Psoas muscle (tissue), 8 donors: ENCODE data around the gene PFDN2. TPM values are rescaled to one million over a fixed set of nuclear protein-coding genes. Genes with fewer than 3 reads are reported as not detected.

Source experiments
- ATAC-seq, 4 donors: fragments of 200-7000 bp; cut with Tn5 transposase; one replicate each; pipeline ENCODE4 v1.9.1; 2020; ENCODE audit warnings: moderate library complexity in 3 of 4, mild to moderate bottlenecking in 2 of 4
- DNase-seq, 2 donors: peaks; one replicate each; pipeline ENCODE4 v3.0.0-alpha.2; 2020
- H3K27ac ChIP-seq: fragments of 200-600 bp; one replicate; pipeline ENCODE4 v1.8.0; 2022
- H3K27me3 ChIP-seq, 3 donors: fragments of 200-600 bp in 1 of 3; one replicate each; pipeline versions ENCODE4 v1.6.1 to v1.8.0; 2013 to 2022; ENCODE audit warnings: low read length in 2 of 3, mild to moderate bottlenecking in 2 of 3, moderate library complexity in 1 of 3; ENCODE audit not compliant: insufficient read depth in 3 of 3
- H3K36me3 ChIP-seq, 2 donors: fragments of 200-600 bp in 1 of 2; one replicate each; pipeline versions ENCODE4 v1.6.1 to v1.8.0; 2013 to 2022; ENCODE audit warnings: low read depth in 1 of 2, mild to moderate bottlenecking in 1 of 2, moderate library complexity in 1 of 2; ENCODE audit not compliant: insufficient read depth in 1 of 2
- H3K4me1 ChIP-seq: fragments of 200-600 bp; one replicate; pipeline ENCODE4 v1.8.0; 2022
- H3K4me3 ChIP-seq: fragments of 200-600 bp; one replicate; pipeline ENCODE4 v1.8.0; 2022; ENCODE audit warnings: mild to moderate bottlenecking
- H3K9me3 ChIP-seq: fragments of 200-600 bp; one replicate; pipeline ENCODE4 v1.8.0; 2022
- CTCF ChIP-seq: fragments of 200-600 bp; IDR thresholded peaks from one replicate; pipeline ENCODE4 v1.8.0; 2022; ENCODE audit warnings: antibody characterized with exemption
- WGBS, 3 donors: extraction: QIAGEN DNeasy Blood & Tissue Kit; methylation state at CpG; one replicate each; pipeline versions ENCODE4 v1.1.6 to v1.1.7; 2013; 5-methylcytosine and 5-hydroxymethylcytosine counted together
- intact Hi-C, 2 donors: fragments of 100-400 bp; cut with DNase I; formaldehyde crosslinking; loops; one replicate each; pipeline versions ENCODE4 v1.11.0 to v1.14.2; 2022
- polyA plus RNA-seq, 3 donors: library from polyadenylated mRNA; stranded (reverse); fragments of 200-250 nt; gene quantifications; one replicate each; pipeline ENCODE4 v1.2.3, GENCODE V29; 2013
- total RNA-seq, 4 donors: library from RNA; stranded (reverse); fragmentation: NEBNext Ultra II Directional in 2 of 4; extraction: Animal tissue kit (Norgen Biotek cat#: 25700) in 2 of 4; gene quantifications; one replicate each; pipeline versions ENCODE4 v1.2.1 to v1.2.4, GENCODE V29; 2021 to 2023
- donor health status: healthy with polysubstance abuse.
- donor health status: DM: no; HTN: no; CAD: no; lungs with moderate emphysema.
- donor health status: Bipolar disorder and iron deficiency.
- donor health status: healthy.
- donor health status: DM: yes; HTN: yes; CAD: no.
- donor health status: DM: no; HTN: no; CAD: no.
- donor health status: DM: no; HTN: no; CAD: no.
- donor health status: DM: yes; HTN: yes; CAD: no.

Gene PFDN2
- total and polyA plus RNA-seq, 7 donors, result 60.2 to 759 (median 144) TPM

- Histone ChIP-seq H3K36me3 (no peaks in the 10 kb centered on the region), H3K27me3 (peaks cover 0 to 4% (median 0%) of the 10 kb centered on the region in 3 donors), H3K4me3 (no peak overlapping the region), H3K27ac (no peak overlapping the region), H3K9me3 (no peaks in the 10 kb centered on the region), H3K4me1 (no peaks in the 10 kb centered on the region)
- TF ChIP-seq CTCF, result no peak
- ATAC-seq (no peak), DNase-seq (no peak)
- intact Hi-C loops, result no loop called here
- WGBS, 3 donors, result 73 to 82% (median 80%) methylated on average over 5 of the region's 5 CpGs
Measured at GRCh38 chr1:161080441-161081405, 37.1 kb downstream of the PFDN2 start.

DNA sequence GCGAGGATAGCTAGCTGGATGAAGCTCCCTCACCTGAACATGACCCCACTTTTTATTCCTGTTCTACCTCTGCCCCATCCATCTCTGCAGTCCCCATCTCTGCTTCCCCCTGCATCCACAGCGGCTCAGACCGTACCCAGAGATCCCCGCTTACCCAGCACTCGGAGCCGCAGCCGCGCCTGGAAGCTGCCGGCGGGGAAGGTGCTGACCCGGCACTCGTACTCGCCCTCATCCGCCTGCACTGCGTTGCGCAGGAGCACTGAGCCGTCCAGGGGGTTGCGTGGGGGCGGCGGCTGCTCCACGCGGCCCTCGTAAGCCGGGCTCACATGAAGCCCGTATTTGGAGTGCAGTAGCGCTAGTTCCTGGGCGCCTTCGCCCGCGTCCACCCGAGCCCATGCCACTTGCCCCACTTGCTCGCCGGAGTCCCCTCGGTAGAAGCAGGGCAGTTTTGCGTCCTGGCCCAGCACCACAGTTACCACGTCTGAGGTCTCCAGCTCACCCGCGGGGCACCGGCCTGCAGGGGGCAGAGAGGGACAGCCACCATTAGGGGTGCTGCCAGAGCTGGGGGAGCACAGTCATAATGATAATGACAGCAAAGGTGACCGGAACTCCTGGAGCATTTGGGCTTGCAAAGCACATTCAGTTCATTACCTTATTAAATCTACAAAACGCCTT is 38.3 kb downstream of the PFDN2 start:
- Histone ChIP-seq H3K4me1 (no peaks in the 10 kb centered on the region), H3K27ac (no peak overlapping the region), H3K27me3 (peaks cover 0 to 4% (median 0%) of the 10 kb centered on the region in 3 donors), H3K36me3 (no peaks in the 10 kb centered on the region), H3K4me3 (no peak overlapping the region), H3K9me3 (no peaks in the 10 kb centered on the region)
- ATAC-seq, result no peak
- WGBS, 3 donors, result 50 to 64% (median 54%) methylated on average over 41 of the region's 41 CpGs
- no peak for DNase-seq
- no peak for TF ChIP-seq CTCF
- intact Hi-C loops, result no loop called here

- no peaks in the 10 kb centered on the region for H3K4me1 ChIP-seq
- 55 to 61% (median 59%) methylated on average over 9 of the region's 9 CpGs for WGBS, 3 donors
- H3K9me3 ChIP-seq, result no peaks in the 10 kb centered on the region
- ATAC-seq, result no peak
- no peak overlapping the region for H3K4me3 ChIP-seq
- intact Hi-C loops, result no loop called here
- H3K27ac ChIP-seq, result no peak overlapping the region
- no peak for TF ChIP-seq CTCF
- H3K36me3 ChIP-seq, result no peaks in the 10 kb centered on the region
- DNase-seq, result no peak
- H3K27me3 ChIP-seq, result peaks cover 0 to 4% (median 0%) of the 10 kb centered on the region in 3 donors
Measured at GRCh38 chr1:161077426-161077825, 40.4 kb downstream of the PFDN2 start.

- no peaks in the 10 kb centered on the region for H3K9me3 ChIP-seq
- DNase-seq (no peak), ATAC-seq (no peak)
- no peak for TF ChIP-seq CTCF
- peaks cover 0 to 4% (median 0%) of the 10 kb centered on the region in 3 donors for H3K27me3 ChIP-seq
- no peak overlapping the region for H3K4me3 ChIP-seq
- intact Hi-C loops, result no loop called here
- no peaks in the 10 kb centered on the region for H3K4me1 ChIP-seq
- H3K36me3 ChIP-seq, result no peaks in the 10 kb centered on the region
- no peak overlapping the region for H3K27ac ChIP-seq
Measured at GRCh38 chr1:161076410-161076809, 41.4 kb downstream of the PFDN2 start.
